Pancreas (tissue), 10 donors: ENCODE results near the gene KRTAP2-3. TPM values are rescaled to one million over a fixed set of nuclear protein-coding genes. Genes with fewer than 3 reads are reported as not detected.
"Not testable (repeated sequence)": the region's sequence is repeated elsewhere in the genome, so short reads cannot be mapped to it uniquely, and the experiment has no call there.

Experiments used
- ATAC-seq, 4 donors: fragments of 200-7000 bp; cut with Tn5 transposase; one replicate each; pipeline versions ENCODE4 v1.8.0 to v1.9.1; 2020; ENCODE audit warnings: mild to moderate bottlenecking in 4 of 4, moderate library complexity in 4 of 4
- DNase-seq, 6 donors: peaks; one replicate each; pipeline ENCODE4 v3.0.0-alpha.2; 2020
- FAIRE-seq: peaks from 2 replicates; lab custom pipeline; 2012; peaks lifted over from hg19 to GRCh38; lab: Jason Lieb, UNC
- H3K27ac ChIP-seq, 4 donors: fragments of 200-600 bp; sonication (generic); 1 replicate in 3 of 4; 2 replicates in 1 of 4; pipeline versions ENCODE4 v1.5.0 to v1.8.0; 2020
- H3K27me3 ChIP-seq, 4 donors: fragments of 200-600 bp; one replicate each; pipeline ENCODE4 v1.8.0; 2021
- H3K36me3 ChIP-seq, 3 donors: fragments of 200-600 bp; sonication (generic) in 1 of 3; one replicate each; pipeline versions ENCODE4 v1.5.0 to v1.8.0; 2020 to 2021
- H3K4me1 ChIP-seq, 3 donors: fragments of 200-600 bp; one replicate each; pipeline ENCODE4 v1.8.0; 2021
- H3K4me3 ChIP-seq, 4 donors: fragments of 200-600 bp; sonication (generic) in 2 of 4; one replicate each; pipeline versions ENCODE4 v1.5.0 to v1.8.0; 2020 to 2021
- H3K9me3 ChIP-seq, 4 donors: fragments of 200-600 bp; one replicate each; pipeline ENCODE4 v1.8.0; 2021
- CTCF ChIP-seq, 4 donors: fragments of 200-600 bp; sonication (generic) in 3 of 4; IDR thresholded peaks; one replicate each; pipeline versions ENCODE4 v1.5.0 to v1.8.0; 2021; ENCODE audit warnings: antibody characterized with exemption in 4 of 4
- WGBS, 2 donors: extraction: QIAGEN DNeasy Blood & Tissue Kit; methylation state at CpG; one replicate each; pipeline ENCODE4 v1.1.7; 2013; 5-methylcytosine and 5-hydroxymethylcytosine counted together
- intact Hi-C, 3 donors: fragments of 100-400 bp; cut with DNase I; formaldehyde crosslinking; loops; one replicate each; pipeline versions ENCODE4 v1.11.1 to v1.14.2; 2022
- polyA plus RNA-seq, 2 donors: library from polyadenylated mRNA; stranded (reverse); fragments of 200-250 nt; gene quantifications; one replicate each; pipeline ENCODE4 v1.2.3, GENCODE V29; 2013
- total RNA-seq, 6 donors: library from RNA; stranded (reverse); fragmentation: NEBNext Ultra II Directional in 4 of 6; extraction: Animal tissue kit (Norgen Biotek cat#: 25700) in 4 of 6; gene quantifications; one replicate each; pipeline versions ENCODE4 v1.2.1 to v1.2.4, GENCODE V29; 2021 to 2023
- donor health status: healthy with polysubstance abuse.
- donor health status: DM: no; HTN: no; CAD: no; lungs with moderate emphysema.
- donor health status: DM: no; HTN: no; CAD: no.
- donor health status: control.
- donor health status: control.
- donor health status: Bipolar disorder and iron deficiency.
- donor health status: DM: yes; HTN: yes; CAD: no.
- donor health status: DM: no; HTN: no; CAD: no.
- donor health status: DM: no; HTN: no; CAD: no.
- donor health status: DM: yes; HTN: yes; CAD: no.

The KRTAP2-3 gene
- total and polyA plus RNA-seq, 8 donors: not detected

- no peak for DNase-seq
- H3K4me1 ChIP-seq: no peaks in the 10 kb centered on the region
- WGBS, 2 donors: 37 to 44% methylated on average over 8 to 9 of the region's 10 CpGs
- no peak for FAIRE-seq
- H3K27me3 ChIP-seq: no peaks in the 10 kb centered on the region
- H3K36me3 ChIP-seq: no peaks in the 10 kb centered on the region
- intact Hi-C loops: no loop called here
- no peaks in the 10 kb centered on the region for H3K9me3 ChIP-seq
- no peak within 1 kb of the TSS for H3K4me3 ChIP-seq
- no peak for ATAC-seq
- H3K27ac ChIP-seq: no peak within 1 kb of the TSS
- TF ChIP-seq CTCF (IDR thresholded peaks at IDR 0.05): no peak
Observed at GRCh38 chr17:41101586-41102259, 41.8 kb upstream of the KRTAP2-3 start, which contains the start of gene KRTAP4-16. TSS of gene KRTAP4-16 (minus strand) at chr17:41102209. CDS start at chr17:41102209, 0 bp downstream.

- WGBS, 2 donors: 45 to 50% methylated on average over 7 of the region's 7 CpGs
- intact Hi-C loops, H3K9me3 ChIP-seq, H3K27ac ChIP-seq, H3K4me1 ChIP-seq, H3K4me3 ChIP-seq, DNase-seq, H3K36me3 ChIP-seq, FAIRE-seq, H3K27me3 ChIP-seq, ATAC-seq: not testable (repeated sequence)
Observed at GRCh38 chr17:41099682-41100480, 40.0 kb upstream of the KRTAP2-3 start.

- Histone ChIP-seq H3K27me3 (no peaks in the 10 kb centered on the region), H3K4me3 (no peak overlapping the region), H3K36me3 (no peaks in the 10 kb centered on the region), H3K9me3 (no peaks in the 10 kb centered on the region), H3K27ac (no peak overlapping the region), H3K4me1 (no peaks in the 10 kb centered on the region)
- FAIRE-seq: no peak
- DNase-seq: no peak
- no peak for ATAC-seq
- no peak for TF ChIP-seq CTCF (IDR thresholded peaks at IDR 0.05)
- WGBS, 2 donors: 54 to 56% methylated on average over 6 of the region's 6 CpGs
- intact Hi-C loops: no loop called here
Observed at GRCh38 chr17:41098481-41098880, 38.6 kb upstream of the KRTAP2-3 start.

- Histone ChIP-seq H3K36me3 (no peaks in the 10 kb centered on the region), H3K4me3 (no peak within 1 kb of the TSS), H3K4me1 (no peaks in the 10 kb centered on the region), H3K27me3 (no peaks in the 10 kb centered on the region), H3K27ac (no peak within 1 kb of the TSS), H3K9me3 (no peaks in the 10 kb centered on the region)
- DNase-seq (no peak), ATAC-seq (no peak), FAIRE-seq (no peak)
- WGBS, 2 donors: 24 to 28% methylated on average over 4 of the region's 4 CpGs
- TF ChIP-seq CTCF (IDR thresholded peaks at IDR 0.05): no peak
- intact Hi-C loops: no loop called here
Observed at GRCh38 chr17:41098042-41098441, 38.1 kb upstream of the KRTAP2-3 start, which contains the start of gene KRTAP4-8. TSS of gene KRTAP4-8 (minus strand) at chr17:41098142. CDS start at chr17:41098084, 58 bp downstream.

- no peak for TF ChIP-seq CTCF (IDR thresholded peaks at IDR 0.05)
- FAIRE-seq: no peak
- no peaks in the 10 kb centered on the region for H3K9me3 ChIP-seq
- H3K4me1 ChIP-seq: no peaks in the 10 kb centered on the region
- no peaks in the 10 kb centered on the region for H3K36me3 ChIP-seq
- no peaks in the 10 kb centered on the region for H3K27me3 ChIP-seq
- WGBS, 2 donors: 72 to 81% methylated on average over 7 of the region's 7 CpGs
- DNase-seq: no peak
- ATAC-seq: no peak
- no peak overlapping the region for H3K4me3 ChIP-seq
- no peak overlapping the region for H3K27ac ChIP-seq
- intact Hi-C loops: no loop called here
Observed at GRCh38 chr17:41096055-41096454, 36.1 kb upstream of the KRTAP2-3 start.

- H3K27ac ChIP-seq, FAIRE-seq: not testable (repeated sequence)
Observed at GRCh38 chr17:41088760-41089352, 28.9 kb upstream of the KRTAP2-3 start.

GRCh38 chr17:41084100-41084856 is 24.4 kb upstream of the KRTAP2-3 start, which contains the start of gene KRTAP4-7:
TSS of gene KRTAP4-7 (plus strand) at chr17:41084150. CDS start at chr17:41084207, 57 bp downstream.
- H3K36me3 ChIP-seq, ATAC-seq, H3K4me1 ChIP-seq, FAIRE-seq, H3K27ac ChIP-seq, intact Hi-C loops, H3K27me3 ChIP-seq, DNase-seq, H3K4me3 ChIP-seq, H3K9me3 ChIP-seq: not testable (repeated sequence)
- 59 to 64% methylated on average over 9 to 14 of the region's 14 CpGs for WGBS, 2 donors

More at GRCh38 chr17:41088760-41089352, 28.9 kb upstream of the KRTAP2-3 start:
- H3K4me1 ChIP-seq, intact Hi-C loops, DNase-seq, H3K4me3 ChIP-seq, H3K9me3 ChIP-seq, ATAC-seq, H3K36me3 ChIP-seq, H3K27me3 ChIP-seq: not testable (repeated sequence)
- WGBS, 2 donors: 60 to 65% methylated on average over 4 of the region's 4 CpGs
